Measurements from ENCODE around the gene SSX1. TPM values are rescaled to one million over a fixed set of nuclear protein-coding genes. Genes with fewer than 3 reads are reported as not detected.
"Not testable (repeated sequence)": the region's sequence is repeated elsewhere in the genome, so short reads cannot be mapped to it uniquely, and the experiment has no call there.

Gene SSX1
- not detected for total RNA-seq
- long read RNA-seq, result 0 reads

- DNase-seq; intact Hi-C loops (cut with DNase I, micrococcal nuclease); ATAC-seq: not testable (repeated sequence)
These were observed at the start of gene SSX1 for GRCh38 chrX:48255062-48255796. TSS of gene SSX1 (plus strand) at chrX:48255392. CDS start at chrX:48257242, 1,850 bp downstream.

DNA sequence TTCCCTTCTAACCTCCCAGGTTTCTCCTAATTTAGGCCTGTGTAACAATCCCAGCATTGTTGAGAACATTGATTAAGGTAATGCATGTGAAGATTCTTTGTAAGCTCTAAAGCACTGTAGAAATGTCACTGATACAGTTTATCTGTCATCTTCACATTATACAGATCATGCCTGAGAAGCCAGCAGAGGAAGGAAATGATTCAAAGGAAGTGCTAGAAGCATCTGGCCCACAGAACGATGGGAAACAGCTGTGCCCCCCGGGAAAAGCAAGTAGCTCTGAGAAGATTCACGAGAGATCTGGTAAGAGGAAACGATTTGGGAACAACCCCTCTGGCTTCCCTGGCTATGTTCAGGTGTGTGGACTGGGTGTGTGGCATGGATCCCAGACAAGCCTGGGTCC lies 40.9 kb upstream of the SSX1 start:
- intact Hi-C loops (cut with DNase I, micrococcal nuclease); ATAC-seq; DNase-seq: not testable (repeated sequence)

GRCh38 chrX:48224196-48224595 lies 31.0 kb upstream of the SSX1 start:
- intact Hi-C loops (cut with DNase I, micrococcal nuclease); DNase-seq; ATAC-seq: not testable (repeated sequence)

- intact Hi-C loops (cut with DNase I, micrococcal nuclease); DNase-seq; ATAC-seq: not testable (repeated sequence)
These were observed 2.2 kb upstream of the SSX1 start for GRCh38 chrX:48252945-48253344.

DNA sequence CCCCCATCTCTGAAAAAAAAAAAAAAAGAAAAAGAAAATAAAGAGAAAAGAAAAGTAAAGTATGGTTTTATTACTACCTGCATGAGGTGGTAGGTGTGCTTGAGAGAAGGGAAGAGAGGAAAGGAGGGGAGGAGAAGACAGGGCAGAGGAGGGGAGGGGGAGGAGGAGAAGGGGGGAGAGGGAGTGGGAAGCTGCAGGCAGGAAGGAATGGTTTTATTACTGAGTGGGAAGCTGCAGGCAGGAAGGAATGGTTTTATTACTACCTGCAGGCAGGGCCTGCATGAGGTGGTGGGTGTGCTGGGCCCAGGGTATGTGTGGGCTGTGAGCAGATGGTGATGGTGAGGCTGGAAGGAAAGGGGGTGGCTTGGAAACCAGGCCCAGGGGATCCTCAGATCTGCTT lies 19.2 kb downstream of the SSX1 start:
- intact Hi-C loops (cut with DNase I, micrococcal nuclease); DNase-seq; ATAC-seq: not testable (repeated sequence)

- ATAC-seq (no peak), DNase-seq (no peak)
- intact Hi-C loops (cut with DNase I, micrococcal nuclease), result no loop called here
These were observed 23.8 kb downstream of the SSX1 start for GRCh38 chrX:48278958-48279357.

DNA sequence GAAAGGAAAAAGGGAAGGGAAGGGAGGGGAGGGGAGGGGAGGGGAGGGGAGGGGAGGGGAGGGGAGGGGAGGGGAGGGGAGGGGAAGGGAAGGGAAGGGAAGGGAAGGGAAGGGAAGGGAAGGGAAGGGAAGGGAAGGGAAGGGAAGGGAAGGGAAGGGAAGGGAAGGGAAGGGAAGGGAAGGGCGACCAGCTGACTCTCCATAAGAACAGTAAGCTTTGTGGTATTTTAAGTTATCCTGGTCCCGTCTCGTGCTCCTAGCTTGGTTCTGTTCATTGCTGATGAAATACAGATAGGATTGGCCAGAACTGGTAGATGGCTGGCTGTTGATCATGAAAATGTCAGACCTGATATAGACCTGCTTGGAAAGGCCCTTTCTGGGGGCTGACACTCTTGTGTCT lies 25.5 kb downstream of the SSX1 start:
- intact Hi-C loops (cut with DNase I, micrococcal nuclease); DNase-seq; ATAC-seq: not testable (repeated sequence)

DNA sequence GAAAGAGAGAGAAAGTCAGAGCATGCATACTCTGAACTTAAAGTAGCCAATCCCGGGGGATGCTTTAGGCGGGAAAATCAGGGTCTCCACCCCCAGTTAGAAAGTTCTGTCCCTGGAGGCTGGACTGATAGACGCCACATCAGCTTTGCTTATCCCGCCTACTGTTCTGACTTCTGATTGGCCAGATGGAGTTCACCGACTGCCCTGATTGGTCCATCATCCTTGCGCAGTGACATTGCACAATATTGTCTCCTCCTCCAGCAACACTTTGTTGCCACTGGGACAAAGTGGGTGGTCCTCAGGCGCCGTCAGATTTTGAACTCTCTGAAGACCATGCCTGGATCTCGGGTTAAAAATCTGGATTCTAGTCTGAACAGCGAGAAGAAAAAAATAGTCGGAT lies 51.0 kb downstream of the SSX1 start:
- DNase-seq (no peak), ATAC-seq (no peak)
- intact Hi-C loops (cut with DNase I, micrococcal nuclease), result no loop called here

- ATAC-seq; intact Hi-C loops (cut with DNase I, micrococcal nuclease); DNase-seq: not testable (repeated sequence)
These were observed 58.8 kb downstream of the SSX1 start for GRCh38 chrX:48313996-48314395.

Other genes with a start within 250 kb of the SSX1 start
- gene SPACA5, start 248.4 kb upstream of the SSX1 start, total RNA-seq, result not detected
- gene ZNF630, start 183.8 kb upstream of the SSX1 start, total RNA-seq, result 1 to 10 TPM; 2.5 to 3.3 TPM
- not detected for gene SPACA5B, start 124.8 kb upstream of the SSX1 start, total RNA-seq
- not detected for gene SSX5, start 58.6 kb upstream of the SSX1 start, total RNA-seq
- not detected for gene SSX3, start 101.3 kb downstream of the SSX1 start, total RNA-seq
- gene SSX4, start 128.1 kb downstream of the SSX1 start, total RNA-seq, result not detected
- not detected for gene SSX4B, start 156.6 kb downstream of the SSX1 start, total RNA-seq
- 10 to 100 TPM; 16.7 to 24.1 TPM for gene SLC38A5, start 214.9 kb downstream of the SSX1 start, total RNA-seq
- 10 to 100 TPM; 19.5 to 25.1 TPM for gene FTSJ1, start 220.8 kb downstream of the SSX1 start, total RNA-seq